Measurements from ENCODE around the gene MOB3B.

Gene MOB3B

DNA sequence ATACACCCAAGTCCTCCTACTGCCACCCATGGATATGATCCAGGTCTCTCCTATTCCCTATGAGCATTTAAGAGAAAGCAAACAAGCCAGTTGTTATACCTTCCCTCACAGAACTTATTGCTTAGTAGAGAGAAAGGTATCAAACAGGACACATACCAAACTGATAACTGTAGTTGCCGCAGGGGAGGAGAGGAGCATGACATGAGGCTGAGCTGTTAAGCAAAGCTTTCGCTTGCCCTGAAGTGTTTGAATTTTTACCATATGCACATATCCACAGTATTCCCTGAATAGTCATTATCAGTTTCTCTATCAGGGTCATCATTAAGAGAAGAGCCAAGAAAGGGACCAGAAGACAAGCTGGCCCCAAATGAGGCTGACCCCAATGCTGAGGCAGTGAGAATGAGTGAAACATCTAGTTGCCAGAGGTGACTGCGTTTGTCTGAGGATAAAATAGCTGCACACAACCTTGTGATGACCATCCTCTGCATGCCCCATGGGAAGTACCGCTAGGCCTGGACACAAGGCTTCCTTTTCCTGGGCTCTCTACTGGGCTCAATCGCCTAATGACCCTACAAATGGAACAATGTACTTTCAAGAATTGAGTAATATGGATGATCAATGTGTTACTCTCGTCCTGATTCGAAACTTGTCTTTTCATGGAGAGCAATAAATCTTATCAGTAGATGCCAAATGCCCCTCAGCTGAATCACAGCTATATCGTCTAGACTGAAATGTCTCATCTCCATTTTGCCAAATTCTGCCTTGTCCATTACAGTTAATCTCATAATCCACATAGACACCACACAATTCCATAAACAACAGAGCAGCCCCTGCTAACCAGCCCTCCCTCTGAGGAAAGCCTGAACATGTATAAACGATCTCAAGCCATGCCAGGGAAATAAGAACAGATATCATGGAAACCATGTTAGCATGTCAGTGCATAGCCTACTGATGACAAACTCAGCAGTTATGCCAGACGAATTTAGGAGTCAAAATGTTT lies 9.8 kb downstream of the MOB3B start:
- Histone ChIP-seq H3K9ac (ENCODE audit: low read depth in 1 of 2, low read length in 2 of 2) (no peak overlapping the region), H3K4me1 (ENCODE audit: control insufficient read depth in 2 of 2, insufficient read depth in 2 of 2, low read length in 2 of 2) (no peaks in the 10 kb centered on the region), H3K27me3 (ENCODE audit: control insufficient read depth in 2 of 2, insufficient read depth in 2 of 2, low read length in 2 of 2) (no peaks in the 10 kb centered on the region), H3K27ac (ENCODE audit: low read depth in 2 of 2, low read length in 2 of 2) (no peak overlapping the region), H3K36me3 (ENCODE audit: control insufficient read depth in 2 of 2, insufficient read depth in 2 of 2, low read length in 2 of 2) (peaks cover 0 to 2% of the 10 kb centered on the region in 2 donors), H3K4me3 (ENCODE audit: low read length in 2 of 2) (no peak overlapping the region), H3K9me3 (ENCODE audit: control insufficient read depth in 2 of 2, low read length in 2 of 2) (no peaks in the 10 kb centered on the region)

DNA sequence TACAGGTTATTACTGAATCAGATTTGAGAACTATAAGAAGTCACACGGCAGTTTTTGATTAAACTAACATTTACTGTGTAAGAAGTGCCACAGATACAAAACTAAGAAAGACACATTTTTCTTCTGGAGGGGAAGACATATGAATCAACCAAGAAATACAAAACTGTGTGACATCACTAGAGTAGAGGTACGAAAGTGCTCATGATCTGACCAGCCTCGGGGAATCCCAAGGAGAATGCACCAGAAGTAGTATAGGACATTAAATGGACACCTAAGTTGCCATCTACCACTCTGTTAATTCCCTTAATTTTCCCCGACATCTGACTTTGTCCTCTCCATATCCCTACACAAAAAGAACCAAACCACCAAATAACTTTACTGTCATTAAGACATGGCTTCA lies 10.8 kb downstream of the MOB3B start:
- no peak overlapping the region for H3K9ac ChIP-seq (ENCODE audit: low read depth in 1 of 2, low read length in 2 of 2)
- no peaks in the 10 kb centered on the region for H3K9me3 ChIP-seq (ENCODE audit: control insufficient read depth in 2 of 2, low read length in 2 of 2)
- H3K27me3 ChIP-seq (ENCODE audit: control insufficient read depth in 2 of 2, insufficient read depth in 2 of 2, low read length in 2 of 2) = no peaks in the 10 kb centered on the region
- H3K27ac ChIP-seq (ENCODE audit: low read depth in 2 of 2, low read length in 2 of 2) = no peak overlapping the region
- no peaks in the 10 kb centered on the region for H3K4me1 ChIP-seq (ENCODE audit: control insufficient read depth in 2 of 2, insufficient read depth in 2 of 2, low read length in 2 of 2)
- H3K4me3 ChIP-seq (ENCODE audit: low read length in 2 of 2) = no peak overlapping the region
- H3K36me3 ChIP-seq (ENCODE audit: control insufficient read depth in 2 of 2, insufficient read depth in 2 of 2, low read length in 2 of 2) = peaks cover 2 to 3% of the 10 kb centered on the region in 2 donors

DNA sequence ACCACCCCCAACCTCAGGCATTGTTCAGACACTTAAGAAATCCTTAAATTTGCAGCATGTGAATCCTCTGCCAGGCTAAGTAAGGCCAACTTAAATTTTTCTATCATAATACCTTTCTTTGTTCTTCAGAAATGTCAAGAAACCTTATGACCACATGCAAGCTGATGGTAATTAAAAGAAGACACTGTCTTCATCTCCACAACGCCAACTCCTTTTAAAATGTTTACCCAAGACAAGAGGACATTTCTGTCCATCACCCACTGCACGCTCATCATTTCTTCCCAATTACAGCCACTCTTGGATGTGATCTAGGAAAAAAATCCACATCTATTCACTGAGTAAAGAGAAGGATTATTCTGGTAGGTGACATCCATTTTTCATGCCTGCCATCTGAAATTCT lies 11.6 kb downstream of the MOB3B start:
- Histone ChIP-seq H3K9me3 (ENCODE audit: control insufficient read depth in 2 of 2, low read length in 2 of 2) (no peaks in the 10 kb centered on the region), H3K4me1 (ENCODE audit: control insufficient read depth in 2 of 2, insufficient read depth in 2 of 2, low read length in 2 of 2) (no peaks in the 10 kb centered on the region), H3K36me3 (ENCODE audit: control insufficient read depth in 2 of 2, insufficient read depth in 2 of 2, low read length in 2 of 2) (peaks cover 2 to 3% of the 10 kb centered on the region in 2 donors), H3K4me3 (ENCODE audit: low read length in 2 of 2) (no peak overlapping the region), H3K27me3 (ENCODE audit: control insufficient read depth in 2 of 2, insufficient read depth in 2 of 2, low read length in 2 of 2) (no peaks in the 10 kb centered on the region), H3K9ac (ENCODE audit: low read depth in 1 of 2, low read length in 2 of 2) (no peak overlapping the region), H3K27ac (ENCODE audit: low read depth in 2 of 2, low read length in 2 of 2) (no peak overlapping the region)

DNA sequence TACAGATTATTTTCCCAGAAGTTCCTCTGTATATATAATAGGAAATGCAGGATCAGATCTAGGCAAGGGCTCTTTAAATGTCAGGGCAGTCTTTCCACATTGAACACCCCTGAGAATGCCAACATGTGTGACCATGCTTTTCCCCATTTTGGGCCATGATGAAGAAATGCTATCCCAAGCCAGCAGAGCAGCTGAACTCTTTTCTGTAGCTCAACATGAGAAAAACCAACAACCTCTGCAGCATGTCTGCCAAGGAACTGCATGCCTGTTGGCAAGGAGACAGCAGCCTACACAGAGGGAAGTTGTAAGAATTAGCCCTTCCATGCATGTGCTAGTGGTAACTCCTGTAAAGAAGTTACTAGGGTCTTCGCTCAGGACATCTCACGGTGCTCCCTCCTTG lies 15.1 kb downstream of the MOB3B start:
- Histone ChIP-seq H3K36me3 (ENCODE audit: control insufficient read depth in 2 of 2, insufficient read depth in 2 of 2, low read length in 2 of 2) (peaks cover 0 to 3% of the 10 kb centered on the region in 2 donors), H3K9ac (ENCODE audit: low read depth in 1 of 2, low read length in 2 of 2) (no peak overlapping the region), H3K4me1 (ENCODE audit: control insufficient read depth in 2 of 2, insufficient read depth in 2 of 2, low read length in 2 of 2) (no peaks in the 10 kb centered on the region), H3K27me3 (ENCODE audit: control insufficient read depth in 2 of 2, insufficient read depth in 2 of 2, low read length in 2 of 2) (no peaks in the 10 kb centered on the region), H3K27ac (ENCODE audit: low read depth in 2 of 2, low read length in 2 of 2) (no peak overlapping the region), H3K4me3 (ENCODE audit: low read length in 2 of 2) (no peak overlapping the region), H3K9me3 (ENCODE audit: control insufficient read depth in 2 of 2, low read length in 2 of 2) (no peaks in the 10 kb centered on the region)

DNA sequence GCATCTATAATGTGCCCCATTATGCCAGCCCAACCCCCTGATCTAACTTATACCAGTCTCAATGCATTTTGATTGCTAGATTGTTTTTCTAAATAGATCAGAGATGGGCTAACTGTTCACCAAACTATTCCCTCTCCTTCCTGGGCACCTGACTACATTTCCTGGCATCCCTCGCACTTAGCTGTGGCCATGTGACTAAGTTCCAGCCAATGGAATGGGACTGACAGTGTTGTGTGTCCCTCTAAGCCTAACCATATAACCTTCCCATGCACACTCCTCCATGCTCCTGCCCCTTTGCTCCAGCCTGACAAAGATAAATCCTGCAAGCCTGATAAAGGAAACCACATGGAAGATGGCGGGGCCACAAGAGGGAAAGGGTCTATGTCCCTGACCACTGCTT lies 17.8 kb downstream of the MOB3B start:
- no peak overlapping the region for H3K4me3 ChIP-seq (ENCODE audit: low read length in 2 of 2)
- no peaks in the 10 kb centered on the region for H3K9me3 ChIP-seq (ENCODE audit: control insufficient read depth in 2 of 2, low read length in 2 of 2)
- H3K27me3 ChIP-seq (ENCODE audit: control insufficient read depth in 2 of 2, insufficient read depth in 2 of 2, low read length in 2 of 2) = no peaks in the 10 kb centered on the region
- peaks cover 3 to 12% of the 10 kb centered on the region in 2 donors for H3K36me3 ChIP-seq (ENCODE audit: control insufficient read depth in 2 of 2, insufficient read depth in 2 of 2, low read length in 2 of 2)
- no peak overlapping the region for H3K27ac ChIP-seq (ENCODE audit: low read depth in 2 of 2, low read length in 2 of 2)
- H3K9ac ChIP-seq (ENCODE audit: low read depth in 1 of 2, low read length in 2 of 2) = no peak overlapping the region
- no peaks in the 10 kb centered on the region for H3K4me1 ChIP-seq (ENCODE audit: control insufficient read depth in 2 of 2, insufficient read depth in 2 of 2, low read length in 2 of 2)

DNA sequence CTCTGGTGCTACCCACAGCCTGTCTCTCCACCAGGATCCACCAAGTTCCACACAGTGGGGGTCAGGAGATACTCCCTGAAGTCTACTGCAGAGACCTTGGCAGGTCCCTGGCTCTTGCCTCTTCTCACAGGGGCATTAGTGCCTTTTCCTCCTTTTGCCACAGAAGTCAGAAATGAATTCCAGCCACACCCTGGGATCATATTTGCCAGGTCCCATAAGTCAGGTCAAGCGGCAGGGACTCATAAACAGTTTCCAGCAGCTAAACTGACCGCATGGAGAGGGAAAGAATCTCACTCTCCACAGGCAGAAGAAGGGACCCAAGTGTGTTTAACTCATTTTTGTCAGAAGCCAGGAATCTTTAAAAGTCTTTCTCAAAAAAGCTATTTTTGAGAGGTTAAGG lies 18.8 kb downstream of the MOB3B start:
- Histone ChIP-seq H3K4me1 (ENCODE audit: control insufficient read depth in 2 of 2, insufficient read depth in 2 of 2, low read length in 2 of 2) (no peaks in the 10 kb centered on the region), H3K27ac (ENCODE audit: low read depth in 2 of 2, low read length in 2 of 2) (no peak overlapping the region), H3K36me3 (ENCODE audit: control insufficient read depth in 2 of 2, insufficient read depth in 2 of 2, low read length in 2 of 2) (peaks cover 3 to 12% of the 10 kb centered on the region in 2 donors), H3K27me3 (ENCODE audit: control insufficient read depth in 2 of 2, insufficient read depth in 2 of 2, low read length in 2 of 2) (no peaks in the 10 kb centered on the region), H3K4me3 (ENCODE audit: low read length in 2 of 2) (no peak overlapping the region), H3K9ac (ENCODE audit: low read depth in 1 of 2, low read length in 2 of 2) (no peak overlapping the region), H3K9me3 (ENCODE audit: control insufficient read depth in 2 of 2, low read length in 2 of 2) (no peaks in the 10 kb centered on the region)

DNA sequence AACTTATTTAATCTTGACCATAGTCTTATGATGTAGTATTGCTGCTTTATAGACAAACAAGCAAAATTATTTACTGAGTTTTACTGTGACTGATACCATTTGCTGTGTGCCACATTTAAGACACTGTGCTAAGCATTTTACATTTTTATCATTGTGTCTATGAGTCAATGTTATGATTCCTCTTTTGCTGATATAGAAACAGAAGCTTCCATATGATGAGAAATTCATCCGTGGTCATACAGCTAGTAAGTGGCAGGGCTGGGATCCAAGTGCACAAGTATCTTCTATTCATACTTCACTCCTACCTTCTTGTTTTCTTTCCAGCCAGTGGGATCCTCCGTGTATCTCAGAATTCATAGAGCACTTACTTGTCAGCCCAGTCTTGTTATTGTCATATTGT lies 22.6 kb downstream of the MOB3B start:
- H3K27ac ChIP-seq (ENCODE audit: low read depth in 2 of 2, low read length in 2 of 2) = no peak overlapping the region
- no peak overlapping the region for H3K9ac ChIP-seq (ENCODE audit: low read depth in 1 of 2, low read length in 2 of 2)
- H3K9me3 ChIP-seq (ENCODE audit: control insufficient read depth in 2 of 2, low read length in 2 of 2) = no peaks in the 10 kb centered on the region
- H3K4me1 ChIP-seq (ENCODE audit: control insufficient read depth in 2 of 2, insufficient read depth in 2 of 2, low read length in 2 of 2) = no peaks in the 10 kb centered on the region
- peaks cover 0 to 12% of the 10 kb centered on the region in 2 donors for H3K36me3 ChIP-seq (ENCODE audit: control insufficient read depth in 2 of 2, insufficient read depth in 2 of 2, low read length in 2 of 2)
- H3K4me3 ChIP-seq (ENCODE audit: low read length in 2 of 2) = no peak overlapping the region
- no peaks in the 10 kb centered on the region for H3K27me3 ChIP-seq (ENCODE audit: control insufficient read depth in 2 of 2, insufficient read depth in 2 of 2, low read length in 2 of 2)

DNA sequence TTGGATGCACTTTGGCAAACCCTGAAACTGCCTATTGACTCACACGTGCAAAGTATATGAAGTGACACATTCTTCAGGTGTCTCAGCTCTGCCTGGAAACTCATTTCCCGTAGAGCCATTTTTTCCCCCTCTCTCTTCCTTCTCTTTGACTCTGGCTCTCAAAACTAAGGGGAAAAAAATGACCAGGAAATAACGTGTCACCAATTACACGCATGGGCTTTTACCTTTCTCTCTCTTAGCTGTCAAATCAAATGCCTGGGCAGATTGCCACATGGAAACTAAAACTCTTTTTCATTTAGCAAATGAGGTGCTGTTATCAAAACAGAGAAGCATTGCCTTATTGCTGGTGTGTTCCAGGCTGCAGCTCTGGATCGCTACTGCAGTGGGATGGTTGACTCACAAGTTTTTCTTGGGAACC lies 23.9 kb downstream of the MOB3B start:
- H3K27me3 ChIP-seq (ENCODE audit: control insufficient read depth in 2 of 2, insufficient read depth in 2 of 2, low read length in 2 of 2) = no peaks in the 10 kb centered on the region
- H3K9me3 ChIP-seq (ENCODE audit: control insufficient read depth in 2 of 2, low read length in 2 of 2) = no peaks in the 10 kb centered on the region
- no peak overlapping the region for H3K4me3 ChIP-seq (ENCODE audit: low read length in 2 of 2)
- H3K9ac ChIP-seq (ENCODE audit: low read depth in 1 of 2, low read length in 2 of 2) = no peak overlapping the region
- no peak overlapping the region for H3K27ac ChIP-seq (ENCODE audit: low read depth in 2 of 2, low read length in 2 of 2)
- peaks cover 0 to 12% of the 10 kb centered on the region in 2 donors for H3K36me3 ChIP-seq (ENCODE audit: control insufficient read depth in 2 of 2, insufficient read depth in 2 of 2, low read length in 2 of 2)
- no peaks in the 10 kb centered on the region for H3K4me1 ChIP-seq (ENCODE audit: control insufficient read depth in 2 of 2, insufficient read depth in 2 of 2, low read length in 2 of 2)

DNA sequence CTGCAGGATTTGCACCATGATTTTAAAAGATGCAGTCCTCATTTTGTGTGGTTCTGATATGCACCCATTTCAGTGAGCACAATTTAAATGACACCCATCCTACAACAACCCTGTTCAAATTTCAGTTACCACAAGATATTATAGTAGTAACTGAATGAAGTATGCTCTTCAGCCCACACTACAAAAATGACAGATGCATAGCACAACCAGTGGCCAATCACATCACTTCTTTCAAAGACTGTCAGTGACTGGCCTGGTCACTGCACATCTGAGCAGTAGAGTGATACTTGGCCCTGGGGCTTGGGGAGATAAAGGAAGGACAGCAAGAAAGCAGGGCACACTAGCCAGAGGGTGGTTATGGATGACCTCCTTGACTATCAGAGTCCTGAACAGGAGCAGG lies 25.4 kb downstream of the MOB3B start:
- H3K36me3 ChIP-seq (ENCODE audit: control insufficient read depth in 2 of 2, insufficient read depth in 2 of 2, low read length in 2 of 2) = peaks cover 0 to 12% of the 10 kb centered on the region in 2 donors
- H3K27ac ChIP-seq (ENCODE audit: low read depth in 2 of 2, low read length in 2 of 2) = no peak overlapping the region
- no peak overlapping the region for H3K9ac ChIP-seq (ENCODE audit: low read depth in 1 of 2, low read length in 2 of 2)
- no peaks in the 10 kb centered on the region for H3K9me3 ChIP-seq (ENCODE audit: control insufficient read depth in 2 of 2, low read length in 2 of 2)
- H3K4me1 ChIP-seq (ENCODE audit: control insufficient read depth in 2 of 2, insufficient read depth in 2 of 2, low read length in 2 of 2) = no peaks in the 10 kb centered on the region
- no peaks in the 10 kb centered on the region for H3K27me3 ChIP-seq (ENCODE audit: control insufficient read depth in 2 of 2, insufficient read depth in 2 of 2, low read length in 2 of 2)
- H3K4me3 ChIP-seq (ENCODE audit: low read length in 2 of 2) = no peak overlapping the region

DNA sequence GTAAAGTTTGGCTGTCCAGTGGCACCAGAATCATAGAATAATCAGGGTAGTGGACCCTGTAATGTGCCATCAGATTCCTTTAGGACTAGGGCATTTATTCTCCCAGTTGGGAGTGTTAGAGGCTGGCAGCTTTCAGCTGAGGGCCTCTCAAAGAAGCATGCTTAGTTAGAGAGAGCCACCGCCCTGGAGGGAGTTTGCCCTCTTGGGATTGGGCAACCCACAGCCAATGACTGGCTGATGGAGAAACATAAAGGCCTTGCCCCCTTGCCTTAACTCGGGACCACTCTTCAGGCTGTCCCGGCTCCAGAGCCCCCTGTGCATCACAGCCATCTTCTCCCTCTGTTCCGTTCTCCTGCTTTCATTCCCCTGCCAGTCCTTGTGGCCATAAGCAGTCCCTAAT lies 26.0 kb downstream of the MOB3B start:
- Histone ChIP-seq H3K9ac (ENCODE audit: low read depth in 1 of 2, low read length in 2 of 2) (no peak overlapping the region), H3K27ac (ENCODE audit: low read depth in 2 of 2, low read length in 2 of 2) (no peak overlapping the region)

More for the DNA sequence above, 26.0 kb downstream of the MOB3B start:
- Histone ChIP-seq H3K9me3 (ENCODE audit: control insufficient read depth in 2 of 2, low read length in 2 of 2) (no peaks in the 10 kb centered on the region), H3K4me1 (ENCODE audit: control insufficient read depth in 2 of 2, insufficient read depth in 2 of 2, low read length in 2 of 2) (no peaks in the 10 kb centered on the region), H3K27me3 (ENCODE audit: control insufficient read depth in 2 of 2, insufficient read depth in 2 of 2, low read length in 2 of 2) (no peaks in the 10 kb centered on the region), H3K4me3 (ENCODE audit: low read length in 2 of 2) (no peak overlapping the region), H3K36me3 (ENCODE audit: control insufficient read depth in 2 of 2, insufficient read depth in 2 of 2, low read length in 2 of 2) (peaks cover 0 to 7% of the 10 kb centered on the region in 2 donors)

All from mucosa of rectum (tissue), 2 donors.